OCI-LY7 (cell line): ENCODE measurements around the gene MIEF2. TPM values are rescaled to one million over a fixed set of nuclear protein-coding genes. Genes with fewer than 3 reads are reported as not detected.

Source experiments
- BruUV-seq: library from RNA; stranded (reverse); fragments of 400-500 nt; replicated peaks from 2 replicates; lab custom pipeline; 2021; lab: Mats Ljungman, UMichigan
- CTCF ChIA-PET: fragments of 300-600 bp; sonication (Branson Sonifier 250); formaldehyde crosslinking; loops from one replicate; lab custom pipeline; 2022; ENCODE audit warnings: antibody characterized with exemption; ENCODE audit not compliant: unreplicated experiment; lab: Charles Lee
- POLR2A ChIA-PET: fragments of 300-600 bp; sonication (Branson Sonifier 250); formaldehyde crosslinking; loops from one replicate; lab custom pipeline; 2022; ENCODE audit warnings: antibody characterized with exemption; lab: Charles Lee
- DNase-seq: peaks from one replicate; pipeline ENCODE4 v3.0.0-alpha.2; 2015; ENCODE audit warnings: low spot score
- H2AFZ ChIP-seq: fragments of 200-600 bp; sonication (generic), shearing (Covaris generic); 2 replicates; pipeline ENCODE4 v1.6.1; 2014; ENCODE audit warnings: mild to moderate bottlenecking, antibody characterized with exemption, low read length, moderate library complexity
- H3K27ac ChIP-seq: fragments of 200-600 bp; sonication (generic); 2 replicates; pipeline ENCODE4 v1.5.1; 2014; ENCODE audit warnings: mixed run types, low read depth, mild to moderate bottlenecking, moderate library complexity, low read length, inconsistent platforms; ENCODE audit not compliant: poor library complexity, severe bottlenecking
- H3K36me3 ChIP-seq: fragments of 200-600 bp; sonication (generic); 2 replicates; pipeline ENCODE4 v1.6.1; 2014; ENCODE audit warnings: mild to moderate bottlenecking, antibody characterized with exemption, low read length, moderate library complexity, mixed read lengths; ENCODE audit not compliant: insufficient read depth
- H3K4me1 ChIP-seq: fragments of 200-600 bp; sonication (generic); 2 replicates; pipeline ENCODE4 v1.5.1; 2014; ENCODE audit warnings: mild to moderate bottlenecking, low read length; ENCODE audit not compliant: insufficient read depth, poor library complexity, severe bottlenecking
- H3K4me2 ChIP-seq: fragments of 200-600 bp; sonication (generic); 2 replicates; pipeline ENCODE4 v1.6.1; 2014; ENCODE audit warnings: mild to moderate bottlenecking, low read length
- H3K4me3 ChIP-seq: fragments of 200-600 bp; sonication (generic); 2 replicates; pipeline ENCODE4 v1.5.1; 2014; ENCODE audit warnings: mild to moderate bottlenecking, low read depth, low read length; ENCODE audit not compliant: poor library complexity, severe bottlenecking
- H3K79me2 ChIP-seq: fragments of 200-600 bp; sonication (generic); 2 replicates; pipeline ENCODE4 v1.6.1; 2016; ENCODE audit warnings: low read depth, mild to moderate bottlenecking, low read length, moderate library complexity, mixed read lengths; ENCODE audit not compliant: insufficient read depth
- H3K9me2 ChIP-seq: fragments of 200-600 bp; sonication (generic); 2 replicates; pipeline ENCODE4 v1.6.1; 2016; ENCODE audit warnings: mild to moderate bottlenecking, low read length, mixed read lengths; ENCODE audit not compliant: insufficient read depth
- H3K9me3 ChIP-seq: fragments of 200-600 bp; sonication (generic); 2 replicates; pipeline ENCODE4 v1.6.1; 2014; ENCODE audit warnings: mild to moderate bottlenecking, mixed run types, low read length, mixed read lengths
- H4K20me1 ChIP-seq: fragments of 200-600 bp; sonication (generic); 2 replicates; pipeline ENCODE4 v1.6.1; 2014; ENCODE audit warnings: mild to moderate bottlenecking, antibody characterized with exemption, low read length, moderate library complexity, mixed read lengths; ENCODE audit not compliant: insufficient read depth
- CTCF ChIP-seq: fragments of 200-600 bp; sonication (generic); conservative IDR thresholded peaks from 2 replicates; pipeline ENCODE4 v1.5.1; 2014; ENCODE audit warnings: mild to moderate bottlenecking, antibody characterized with exemption, low read length, moderate library complexity, mixed read lengths
- EZH2phosphoT487 ChIP-seq: fragments of 200-600 bp; sonication (generic); IDR thresholded peaks from 2 replicates; pipeline ENCODE4 v1.6.1; 2018; ENCODE audit warnings: low read depth, borderline replicate concordance, mild to moderate bottlenecking, mixed run types, antibody characterized with exemption, low read length, moderate library complexity, mixed read lengths
- intact Hi-C: fragments of 100-400 bp; cut with micrococcal nuclease; formaldehyde crosslinking; loops from one replicate; pipeline ENCODE4 v1.10.0; 2022; ENCODE audit not compliant: unreplicated experiment
- total RNA-seq, 2 experiments: library from RNA; depleted of rRNA in 1 of 2; stranded (reverse); fragments of >200 nt in 1 of 2; shearing (Covaris generic) in 1 of 2; gene quantifications; 2 replicates each; pipeline ENCODE4 v1.2.3, GENCODE V29; 2014 to 2022

The MIEF2 gene
- total RNA-seq, 2 experiments from 2014 or later: 7.9 to 11.8 TPM

DNA sequence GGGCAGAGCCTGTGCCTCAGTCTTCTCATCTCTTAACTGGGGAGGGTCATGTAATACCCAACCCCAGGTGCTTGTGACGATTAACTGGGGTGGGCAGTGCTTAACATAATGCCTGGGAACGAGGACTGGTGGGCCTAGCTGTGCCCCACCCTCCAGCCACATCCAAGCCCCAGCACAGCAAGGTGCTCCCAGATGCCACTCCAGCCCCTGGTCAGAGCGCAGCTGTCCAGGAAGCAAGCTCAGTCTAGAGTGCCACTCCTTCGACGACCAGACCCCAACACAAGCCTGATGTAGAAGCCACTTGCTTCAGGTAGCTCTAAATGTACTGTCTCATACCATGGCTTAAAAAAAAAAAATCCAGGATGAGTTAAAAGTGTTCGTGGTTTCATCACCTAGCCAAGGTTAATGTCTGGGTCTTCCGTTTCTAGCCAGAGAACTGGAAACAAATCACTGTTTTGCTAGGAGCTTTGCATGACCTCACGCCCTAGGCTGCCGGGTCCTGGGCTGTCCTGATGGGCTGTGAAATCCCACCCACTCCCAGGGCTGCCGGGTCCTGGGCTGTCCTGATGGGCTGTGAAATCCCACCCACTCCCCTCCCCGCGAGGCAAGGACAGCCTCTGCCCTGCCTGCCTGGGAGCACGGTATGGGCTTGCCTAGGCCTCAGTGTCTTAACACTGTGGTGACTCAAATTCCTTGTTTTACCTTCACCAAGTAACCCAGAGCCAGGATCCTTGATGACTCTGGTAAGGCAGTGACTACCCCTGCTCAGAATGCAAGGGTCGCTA lies 7.7 kb downstream of the MIEF2 start:
- Histone ChIP-seq H3K4me1 (no peaks in the 10 kb centered on the region), H3K4me3 (no peak overlapping the region), H2AFZ (no peak overlapping the region), H3K27ac (no peak overlapping the region), H3K79me2 (no peaks in the 10 kb centered on the region), H3K9me3 (no peaks in the 10 kb centered on the region), H3K36me3 (peaks cover 21% of the 10 kb centered on the region; the same call in 1 of the 2 replicates), H3K4me2 (no peak overlapping the region), H3K9me2 (no peaks in the 10 kb centered on the region), H4K20me1 (no peaks in the 10 kb centered on the region)
- CTCF ChIA-PET: interaction anchor here (1.1 kb wide), 1 partner anchor 8 kb away, joined by 3 read pairs; the partner anchor contains the start of gene MIEF2
- no peak for DNase-seq
- TF ChIP-seq EZH2phosphoT487 (no peak), CTCF (no peak)
- no TSS peak for BruUV-seq
- intact Hi-C loops: no loop called here
- POLR2A ChIA-PET: interaction anchor here (0.6 to 1.4 kb wide), 2 partner anchors 9 to 1827 kb away, joined by 3 read pairs; partner anchors contain the start of gene FLII

DNA sequence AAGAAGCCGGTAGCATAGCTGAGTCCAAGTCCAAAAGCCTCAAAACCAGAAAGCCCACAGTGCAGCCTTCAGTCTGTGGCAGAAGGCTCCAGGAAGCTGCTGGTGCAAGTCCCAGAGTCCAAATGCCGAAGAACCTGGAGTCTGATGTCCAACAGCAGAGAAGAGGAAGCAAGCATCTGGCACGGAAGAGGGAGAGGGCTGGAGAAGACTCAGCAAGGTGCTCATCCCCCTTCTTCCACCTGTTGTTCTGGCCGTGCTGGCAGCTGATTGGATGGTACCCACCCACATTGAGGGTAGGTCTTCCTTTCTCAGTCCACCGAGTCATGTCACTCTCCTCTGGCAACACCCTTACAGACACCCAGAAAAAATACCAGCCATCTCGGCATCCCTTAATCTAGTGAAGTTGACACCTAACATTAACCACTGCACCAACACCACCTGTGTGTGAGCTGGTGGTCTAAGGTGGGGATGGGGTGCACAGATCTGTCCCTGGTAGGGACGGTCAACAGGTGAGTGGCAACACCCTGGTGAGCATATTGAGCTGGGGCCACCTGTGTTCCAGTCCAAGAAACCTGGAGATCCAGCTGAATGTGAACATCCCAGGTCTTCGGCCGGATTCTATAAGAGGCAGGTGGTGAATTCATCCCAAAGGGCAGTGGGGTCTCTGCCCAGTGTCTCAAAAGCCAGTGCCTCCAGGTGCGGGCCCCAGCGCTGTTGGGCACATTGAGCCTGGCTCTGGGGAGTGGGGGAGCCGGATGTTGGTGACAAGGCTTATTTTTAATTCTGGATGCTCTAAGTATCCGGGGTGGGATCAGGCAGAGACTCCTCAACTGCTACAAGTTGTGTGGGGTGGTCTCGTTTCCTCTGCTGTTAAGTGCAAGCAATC lies 9.8 kb downstream of the MIEF2 start:
- Histone ChIP-seq H3K79me2 (no peaks in the 10 kb centered on the region), H3K4me3 (no peak overlapping the region), H3K9me3 (no peaks in the 10 kb centered on the region), H3K36me3 (peaks cover 39% of the 10 kb centered on the region; the same call in 1 of the 2 replicates), H3K4me1 (no peaks in the 10 kb centered on the region), H3K9me2 (no peaks in the 10 kb centered on the region), H2AFZ (no peak overlapping the region), H3K27ac (no peak overlapping the region), H3K4me2 (no peak overlapping the region), H4K20me1 (no peaks in the 10 kb centered on the region)
- BruUV-seq: no TSS peak
- CTCF ChIA-PET: interaction anchor here (0.5 kb wide), 1 partner anchor 15 kb away, joined by 3 read pairs; no protein-coding TSS in a partner anchor
- no peak for DNase-seq
- intact Hi-C loops: no loop called here
- POLR2A ChIA-PET: no interaction called here
- TF ChIP-seq EZH2phosphoT487 (no peak), CTCF (no peak)
